Anterior cingulate cortex (tissue), 58 donors: ENCODE measurements around the gene ELAVL1.
A peak's percentile ranks its signal among the peaks of the same experiment; 100 is the strongest.
"Not testable (repeated sequence)": the region's sequence is repeated elsewhere in the genome, so short reads cannot be mapped to it uniquely, and the experiment has no call there.

Experiments
- DNase-seq, 58 donors: peaks; one replicate each; lab custom pipeline; 2025; lab: John Stamatoyannopoulos, UW

The ELAVL1 gene

DNA sequence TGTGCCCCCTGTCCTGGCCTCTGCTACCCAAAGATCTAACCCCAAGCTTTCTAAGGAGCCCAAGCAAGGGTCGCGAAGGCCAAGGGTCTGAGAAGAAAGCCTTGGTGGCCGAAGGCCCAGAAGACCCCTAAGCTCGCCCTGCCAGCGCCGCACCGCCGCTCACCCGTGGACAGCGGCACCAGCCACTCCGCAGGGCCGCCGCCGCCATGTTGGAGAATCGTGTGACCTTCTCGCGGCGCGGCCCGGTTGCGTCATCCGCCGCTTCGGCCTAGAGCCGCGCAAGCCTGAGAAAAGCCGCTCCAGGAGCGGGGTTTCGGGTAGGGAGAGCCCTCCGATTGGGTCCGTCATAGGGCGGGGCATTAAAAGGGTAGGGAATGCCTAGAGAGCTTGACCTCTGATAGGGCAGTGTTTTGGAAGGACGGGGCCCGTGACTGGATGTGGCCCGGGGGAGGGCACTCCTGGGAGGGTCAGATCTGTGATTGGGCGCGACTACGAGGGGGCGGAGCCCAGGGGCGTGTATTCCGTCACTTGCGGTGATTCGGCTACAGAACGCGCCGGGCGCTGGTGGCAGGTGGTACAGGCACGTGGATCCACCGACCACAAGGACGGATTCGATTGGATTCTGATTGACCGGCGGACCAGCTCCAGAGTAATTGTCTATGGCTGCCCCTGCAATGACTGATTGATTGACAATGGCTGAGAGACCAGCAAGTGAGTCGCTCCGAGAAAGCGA is 61.8 kb downstream of the ELAVL1 start, which contains the start of gene TIMM44:
TIMM44 (minus strand) TSS at position 223 of the 733 bp plus-strand sequence; CDS start at position 208, 15 bp downstream.
- DNase-seq = peak; percentile 86 to 100 (median 99)

DNA sequence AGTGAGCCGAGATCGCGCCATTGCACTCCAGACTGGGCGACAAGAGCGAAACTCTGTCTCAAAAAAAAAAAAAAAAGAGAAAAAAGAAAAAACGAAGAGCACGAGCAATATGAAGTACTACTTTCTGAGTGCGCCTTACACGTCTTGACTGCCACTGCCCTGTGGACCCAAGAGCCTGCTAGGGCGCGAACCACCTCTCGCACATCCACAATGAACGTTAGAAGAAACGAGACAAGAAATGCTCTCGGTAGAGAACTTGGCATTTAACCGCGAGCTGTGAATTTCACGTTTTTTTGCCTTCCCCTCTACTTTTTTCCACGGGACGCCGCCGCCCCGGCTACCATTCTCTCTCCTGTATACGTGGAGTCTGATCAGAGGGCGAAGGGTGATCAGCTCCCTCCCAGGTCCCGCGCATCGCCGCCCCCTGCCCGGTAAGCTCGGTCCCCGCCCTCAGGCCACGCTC is 62.4 kb downstream of the ELAVL1 start:
- DNase-seq = no peak

DNA sequence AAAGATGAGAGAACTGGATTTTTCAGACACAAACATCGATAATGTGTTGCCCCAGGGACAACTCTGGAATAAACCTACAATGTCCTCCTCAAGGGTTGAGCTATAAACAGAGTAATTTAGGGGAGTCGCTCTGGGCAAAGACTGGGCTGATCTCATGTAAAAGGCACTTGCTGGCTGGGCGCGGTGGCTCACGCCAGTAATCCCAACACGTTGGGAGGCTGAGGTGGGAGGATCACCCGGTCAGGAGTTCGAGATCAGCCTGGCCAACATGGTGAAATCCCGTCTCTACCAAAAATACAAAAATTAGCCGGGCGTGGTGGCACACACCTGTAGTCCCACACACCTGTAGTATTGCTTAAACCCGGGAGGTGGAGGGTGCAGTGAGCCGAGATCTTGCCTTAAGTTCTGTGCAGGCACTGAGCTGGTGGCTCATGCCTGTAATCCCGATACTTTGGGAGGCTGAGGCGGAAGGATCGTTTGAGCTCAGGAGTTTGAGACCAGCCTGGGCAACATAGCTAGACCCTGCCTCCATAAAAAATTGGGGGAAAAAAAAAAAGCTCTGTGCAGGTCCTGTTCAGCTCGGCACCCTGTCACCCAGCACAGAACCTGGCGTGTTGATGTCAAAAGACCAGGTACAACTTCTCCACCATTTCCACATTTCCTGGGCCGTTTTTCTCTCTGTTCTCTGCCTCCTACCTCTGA is 63.4 kb downstream of the ELAVL1 start:
- DNase-seq = no peak

DNA sequence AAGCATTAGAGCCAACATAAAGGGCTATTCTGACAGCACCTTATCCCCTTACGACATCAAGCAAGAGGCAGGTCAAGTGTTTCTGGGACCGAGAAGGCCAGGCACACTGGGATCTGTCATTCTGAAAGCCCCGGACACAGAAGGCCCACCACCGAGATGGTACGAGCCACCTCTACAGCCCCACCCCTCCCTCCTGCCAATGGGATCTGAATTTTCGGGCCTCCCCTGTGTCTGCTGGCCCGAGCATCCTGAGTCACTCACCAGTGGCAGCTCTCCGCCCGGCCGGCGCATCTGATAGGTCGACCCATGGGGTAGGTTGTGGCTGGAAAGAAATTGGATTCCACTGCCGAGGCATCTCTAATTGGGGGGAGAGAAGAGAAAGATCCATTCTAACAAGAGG is 64.6 kb downstream of the ELAVL1 start:
- no peak for DNase-seq

DNA sequence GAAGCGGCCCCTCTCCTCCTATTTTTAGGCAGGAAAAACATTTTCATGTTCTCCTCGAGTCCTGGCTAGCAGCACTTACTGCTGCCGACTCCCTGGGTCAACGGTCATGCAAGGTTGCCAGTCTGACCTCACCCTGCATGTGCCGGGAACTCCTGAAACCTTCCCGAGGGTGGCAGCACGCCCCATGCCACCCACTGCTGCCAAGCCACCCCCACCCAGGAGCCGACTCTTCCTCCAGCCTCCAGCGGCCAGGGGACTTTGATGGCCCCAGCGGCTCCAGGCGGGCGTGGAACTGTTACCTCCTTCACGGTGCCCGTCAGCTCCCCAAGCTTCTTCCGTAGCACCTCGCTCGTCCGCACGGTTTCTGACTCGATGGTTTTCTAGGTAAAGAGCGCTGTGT is 70.7 kb downstream of the ELAVL1 start:
- no peak for DNase-seq

DNA sequence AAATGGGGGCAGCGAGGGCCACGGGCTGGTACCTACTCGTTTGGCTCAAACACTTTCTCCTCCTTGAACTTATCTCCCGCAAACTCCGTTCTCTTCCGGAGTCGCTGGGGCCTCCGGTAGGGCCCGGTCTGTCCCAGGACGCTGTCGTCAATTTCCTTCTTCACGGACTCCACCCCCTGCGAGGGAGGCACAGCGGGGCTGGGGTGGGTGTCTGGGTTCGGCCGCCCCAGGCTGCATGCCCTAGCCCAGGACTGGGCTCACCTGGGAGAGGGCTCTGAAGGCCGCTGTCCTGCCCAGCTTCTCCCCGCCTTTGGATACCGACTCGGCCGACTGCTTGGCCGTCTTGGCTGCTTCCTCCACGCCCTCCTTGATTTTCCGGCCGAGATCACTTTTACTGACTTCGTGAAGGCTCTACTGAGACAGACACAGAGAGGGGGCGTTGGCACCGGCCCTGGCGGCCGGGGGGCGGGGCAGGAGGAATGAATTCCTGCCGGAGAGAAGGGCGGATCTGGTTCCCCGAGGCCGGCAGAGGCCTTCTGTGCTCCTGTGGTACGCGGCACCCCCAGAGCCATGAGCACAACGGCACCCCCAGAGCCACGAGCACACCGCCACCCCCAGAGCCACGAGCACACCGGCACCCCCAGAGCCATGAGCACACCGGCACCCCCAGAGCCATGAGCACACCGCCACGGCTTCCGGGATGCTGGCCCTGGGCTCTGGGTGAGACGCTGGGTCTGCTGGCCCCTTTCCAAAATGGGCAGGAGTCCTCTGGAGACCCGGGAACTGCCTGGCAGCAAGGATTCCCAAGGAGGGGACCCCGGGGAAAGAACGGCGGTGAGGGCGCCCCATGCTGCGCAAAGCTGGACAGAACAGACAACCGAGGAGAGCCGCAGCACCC is 71.4 kb downstream of the ELAVL1 start:
- DNase-seq = no peak

DNA sequence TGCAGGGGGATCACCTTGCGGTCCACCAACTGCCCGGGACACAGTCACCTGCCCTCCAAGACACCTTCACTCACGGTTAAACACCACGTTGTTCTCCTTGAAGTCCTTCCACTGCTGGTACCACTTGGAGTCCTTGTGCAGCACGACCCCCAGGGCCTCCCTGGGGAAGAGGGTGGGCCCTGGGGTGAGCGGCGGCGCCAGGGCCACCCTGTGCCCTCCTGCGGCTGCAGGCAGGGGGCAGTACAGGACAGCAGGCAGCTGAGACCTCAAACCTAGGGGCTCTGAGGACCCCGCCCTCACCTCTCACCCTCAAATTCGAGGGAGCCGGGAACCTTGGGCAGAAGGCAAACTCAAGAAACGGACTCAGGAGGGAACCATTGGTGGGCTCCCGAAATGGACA is 72.0 kb downstream of the ELAVL1 start:
- no peak for DNase-seq

DNA sequence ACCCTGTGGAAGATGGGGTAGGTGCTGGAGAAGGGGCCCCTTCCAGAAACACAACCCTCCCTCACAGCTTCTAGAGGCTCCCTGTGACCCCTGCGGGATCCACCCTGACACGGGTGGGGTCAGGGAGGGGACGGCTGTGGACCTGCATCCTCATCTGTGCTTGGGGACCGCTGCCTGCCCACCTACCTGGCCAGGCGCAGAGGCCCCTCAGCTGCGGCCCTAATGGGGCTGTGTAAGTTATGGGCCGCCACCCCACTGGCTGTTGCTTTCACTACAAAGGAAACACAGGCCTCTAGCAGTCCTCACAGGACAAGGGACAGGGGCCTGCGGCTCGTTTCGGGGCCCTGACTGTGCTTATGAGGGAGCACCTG is 72.5 kb downstream of the ELAVL1 start:
- DNase-seq = no peak

DNA sequence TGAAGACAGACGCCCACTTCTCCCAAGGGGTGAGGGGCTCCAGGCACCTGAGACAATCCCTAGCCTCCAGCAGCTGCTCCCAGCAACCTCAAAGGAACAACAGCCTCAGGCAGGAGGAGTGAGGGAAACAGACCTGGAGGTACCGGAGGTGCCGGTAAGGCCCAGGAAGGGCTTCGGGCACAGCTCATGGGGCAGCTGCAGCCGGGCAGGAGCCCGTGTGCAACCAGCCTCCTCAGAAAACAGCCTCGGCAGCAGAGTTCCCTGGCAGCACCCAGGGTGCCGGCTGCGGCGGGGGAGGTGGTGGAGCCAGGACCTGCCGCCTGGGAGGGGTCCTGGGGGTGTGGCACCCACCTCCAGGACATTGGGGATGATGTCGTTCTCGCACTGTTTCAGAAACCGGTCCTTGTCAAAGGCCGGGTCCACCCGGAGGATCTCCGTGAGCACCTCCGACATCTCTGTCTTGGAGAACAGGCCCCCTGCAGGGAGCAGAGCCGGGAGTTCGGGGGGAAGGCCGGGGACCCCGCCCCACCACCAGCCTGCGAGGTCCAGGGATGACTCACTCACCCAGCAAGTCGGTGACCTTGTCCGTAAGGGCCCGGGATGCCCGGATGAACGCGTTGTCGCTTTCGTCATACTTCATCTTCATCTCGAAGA is 73.0 kb downstream of the ELAVL1 start:
- DNase-seq = no peak

DNA sequence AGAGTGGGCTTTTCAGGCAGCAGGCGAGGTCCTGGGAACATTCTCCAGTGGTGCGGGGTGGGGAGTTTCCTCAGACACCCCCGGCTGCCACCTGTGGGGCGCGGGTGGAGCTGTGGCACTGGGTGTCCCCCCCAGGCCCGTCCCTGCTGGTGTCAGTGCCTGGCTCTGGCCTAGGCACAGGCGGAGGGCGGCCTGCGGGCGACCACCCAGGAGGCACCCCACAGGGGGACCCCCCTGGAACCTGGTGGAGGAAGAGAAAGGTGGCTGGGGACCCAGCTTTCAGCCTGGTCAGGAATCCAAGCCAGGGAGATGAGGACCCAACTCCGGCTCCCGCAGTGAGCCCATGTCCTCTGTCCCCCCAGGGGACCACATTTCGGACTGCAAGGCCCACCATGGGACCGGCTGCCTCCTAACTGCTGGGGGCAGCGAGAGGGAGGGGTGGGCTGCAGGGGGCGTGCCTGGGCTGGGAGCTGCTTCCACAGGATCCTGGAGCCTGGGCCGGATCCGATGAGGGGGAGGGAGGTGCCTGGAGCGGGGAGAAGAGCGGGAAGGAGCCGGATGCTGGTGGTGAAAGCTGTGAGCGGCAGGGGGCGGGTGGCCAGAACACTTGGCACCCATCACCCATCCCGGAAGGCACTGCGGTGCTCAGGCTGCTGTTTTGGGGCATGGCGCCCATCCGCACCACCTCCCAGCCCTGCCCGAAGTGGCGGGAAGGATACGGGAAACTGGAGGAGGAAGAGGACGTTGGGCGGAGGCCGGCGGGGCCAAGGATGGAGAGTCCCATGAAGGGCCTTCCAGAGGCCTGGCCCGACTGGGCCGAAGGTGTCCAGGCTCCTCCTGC is 74.0 kb downstream of the ELAVL1 start:
- peak in 23 of 58 donors; percentile 8 to 51 (median 29) for DNase-seq

DNA sequence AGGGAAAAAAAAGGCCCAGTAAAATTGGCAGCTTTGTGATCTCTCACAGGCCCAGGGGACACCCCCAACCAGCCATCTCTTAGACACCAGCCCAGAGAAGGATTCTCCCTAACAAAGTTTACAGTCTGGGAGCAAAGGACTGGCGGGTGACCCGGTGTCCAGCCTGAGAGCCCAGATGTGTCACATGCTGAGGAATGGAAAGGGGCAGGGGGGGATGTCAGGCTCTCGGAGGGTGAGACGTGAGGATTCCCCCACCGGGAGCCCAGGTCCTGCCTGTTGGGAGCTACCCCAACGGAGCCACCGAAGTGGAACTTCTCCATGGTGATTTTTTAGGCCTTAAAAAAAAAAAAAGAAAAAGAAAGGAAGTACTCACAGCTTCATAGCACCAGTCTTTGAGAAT is 74.7 kb downstream of the ELAVL1 start:
- peak in 1 of 58 donors; percentile 8 for DNase-seq

DNA sequence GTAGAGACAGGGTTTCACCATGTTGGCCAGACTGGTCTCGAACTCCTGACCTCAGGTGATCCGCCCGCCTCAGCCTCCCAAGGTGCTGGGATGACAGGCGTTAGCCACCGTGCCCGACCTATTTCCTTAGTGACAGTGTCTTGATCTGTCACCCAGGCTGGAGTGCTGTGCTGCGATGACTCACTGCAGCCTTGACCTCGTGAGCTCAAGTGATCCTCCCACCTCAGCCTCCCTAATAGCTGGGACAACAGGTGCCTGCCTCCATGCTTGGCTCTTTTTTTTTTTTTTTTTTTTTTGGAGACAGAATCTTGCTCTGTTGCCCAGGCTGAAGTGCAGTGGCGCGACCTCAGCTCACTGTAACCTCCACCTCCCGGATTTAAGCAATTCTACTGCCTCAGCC is 75.4 kb downstream of the ELAVL1 start:
- DNase-seq = not testable (repeated sequence)

DNA sequence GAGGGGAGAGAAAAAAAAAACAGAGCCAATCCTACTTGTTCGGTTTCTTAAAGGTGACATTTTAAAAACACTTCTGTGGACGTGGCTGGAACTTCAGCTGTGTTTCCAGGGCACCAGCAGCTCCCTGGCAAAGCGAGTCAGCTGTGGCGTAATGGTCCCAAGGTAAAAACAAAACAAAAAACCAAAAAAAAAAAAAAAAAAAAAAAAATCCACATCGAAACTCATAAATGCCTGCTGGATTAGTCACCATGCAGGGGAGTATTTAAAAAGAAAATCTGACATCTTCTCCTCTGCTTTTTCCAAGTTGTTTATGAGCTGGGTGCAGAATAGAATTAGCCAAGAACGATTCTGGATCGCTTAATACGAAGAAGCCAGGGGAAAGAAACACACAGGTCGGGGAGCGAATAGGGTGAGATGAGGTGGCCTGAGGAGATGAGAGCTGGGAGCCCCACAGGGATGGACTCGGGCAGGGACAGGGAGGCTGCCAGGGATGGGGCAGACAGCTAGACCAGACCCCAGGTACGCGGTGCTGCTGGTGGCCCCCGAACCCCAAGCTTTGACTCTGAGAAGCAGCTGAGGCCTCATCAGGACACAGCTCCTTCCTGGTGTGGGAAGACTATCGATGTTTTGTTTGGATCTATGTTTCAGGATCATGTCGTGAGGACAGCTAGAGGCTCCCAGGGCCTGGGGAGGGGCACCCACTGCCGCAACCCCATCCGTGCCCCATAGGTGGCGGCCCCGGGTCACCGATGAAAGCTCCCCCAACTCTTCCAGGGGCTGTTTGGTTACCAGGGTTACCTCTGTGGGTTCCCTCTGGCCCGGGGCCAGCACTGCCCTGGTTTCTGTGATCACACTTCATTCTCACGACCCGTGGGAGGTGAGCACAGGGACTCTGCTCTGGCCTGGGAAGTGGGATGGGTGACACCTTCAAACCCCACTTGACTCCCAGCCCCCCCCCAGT is 76.4 kb downstream of the ELAVL1 start:
- DNase-seq = peak in 3 of 58 donors; percentile 18 to 44 (median 31)

DNA sequence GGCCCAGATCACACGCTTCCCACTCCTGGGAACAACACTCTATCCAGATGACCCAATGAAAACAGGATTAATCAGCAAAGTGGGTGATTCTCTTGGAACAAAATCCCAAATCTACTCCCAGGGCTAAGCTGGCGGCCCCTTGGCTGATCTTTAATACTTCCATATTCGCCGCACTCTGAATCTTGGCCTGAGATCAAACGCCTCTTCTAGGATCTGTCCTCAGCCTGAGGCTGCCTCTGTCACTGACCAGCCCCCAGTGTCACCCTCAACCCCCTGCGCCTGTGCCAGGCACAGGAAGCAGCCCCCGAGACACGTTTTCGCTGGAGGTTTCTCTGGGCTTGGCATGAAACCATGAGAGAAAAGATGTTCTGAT is 77.1 kb downstream of the ELAVL1 start:
- DNase-seq = peak in 3 of 58 donors; percentile 20 to 35 (median 28)

DNA sequence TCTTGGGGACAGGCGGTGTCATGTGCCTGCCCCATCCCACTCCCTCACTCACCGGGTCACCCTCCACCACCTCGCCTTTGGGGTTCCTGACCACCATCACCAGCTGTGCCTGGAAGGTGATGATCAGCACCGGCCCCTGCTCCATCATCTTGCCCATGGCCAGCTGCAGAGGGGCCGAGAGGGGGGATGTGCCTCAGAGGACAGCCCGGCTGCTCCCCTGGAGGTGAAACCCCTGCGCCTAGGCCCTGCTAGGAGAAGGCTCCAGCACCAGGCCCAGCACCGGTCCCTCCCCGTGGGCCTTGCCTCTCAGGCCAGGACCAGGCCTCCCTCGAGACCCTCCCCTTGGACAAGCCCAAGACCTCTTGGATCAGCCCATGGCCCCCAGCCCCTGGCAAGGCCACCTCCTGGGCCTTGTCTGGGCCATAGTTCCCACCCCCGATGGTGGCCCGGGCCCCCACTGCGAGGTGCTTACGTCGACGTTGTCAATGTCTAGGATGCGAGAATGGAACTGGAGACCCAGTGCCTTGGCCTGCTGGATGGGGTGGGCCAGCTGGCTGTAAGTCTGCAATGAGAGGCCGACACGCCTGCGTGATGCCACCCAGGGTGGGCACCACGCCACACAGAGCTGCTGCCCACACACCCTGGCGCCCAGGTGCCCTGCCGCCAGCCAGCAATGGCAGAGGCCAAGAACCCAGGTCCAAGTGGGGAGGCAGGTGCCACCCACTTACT is 77.7 kb downstream of the ELAVL1 start:
- peak in 1 of 58 donors; percentile 35 for DNase-seq

DNA sequence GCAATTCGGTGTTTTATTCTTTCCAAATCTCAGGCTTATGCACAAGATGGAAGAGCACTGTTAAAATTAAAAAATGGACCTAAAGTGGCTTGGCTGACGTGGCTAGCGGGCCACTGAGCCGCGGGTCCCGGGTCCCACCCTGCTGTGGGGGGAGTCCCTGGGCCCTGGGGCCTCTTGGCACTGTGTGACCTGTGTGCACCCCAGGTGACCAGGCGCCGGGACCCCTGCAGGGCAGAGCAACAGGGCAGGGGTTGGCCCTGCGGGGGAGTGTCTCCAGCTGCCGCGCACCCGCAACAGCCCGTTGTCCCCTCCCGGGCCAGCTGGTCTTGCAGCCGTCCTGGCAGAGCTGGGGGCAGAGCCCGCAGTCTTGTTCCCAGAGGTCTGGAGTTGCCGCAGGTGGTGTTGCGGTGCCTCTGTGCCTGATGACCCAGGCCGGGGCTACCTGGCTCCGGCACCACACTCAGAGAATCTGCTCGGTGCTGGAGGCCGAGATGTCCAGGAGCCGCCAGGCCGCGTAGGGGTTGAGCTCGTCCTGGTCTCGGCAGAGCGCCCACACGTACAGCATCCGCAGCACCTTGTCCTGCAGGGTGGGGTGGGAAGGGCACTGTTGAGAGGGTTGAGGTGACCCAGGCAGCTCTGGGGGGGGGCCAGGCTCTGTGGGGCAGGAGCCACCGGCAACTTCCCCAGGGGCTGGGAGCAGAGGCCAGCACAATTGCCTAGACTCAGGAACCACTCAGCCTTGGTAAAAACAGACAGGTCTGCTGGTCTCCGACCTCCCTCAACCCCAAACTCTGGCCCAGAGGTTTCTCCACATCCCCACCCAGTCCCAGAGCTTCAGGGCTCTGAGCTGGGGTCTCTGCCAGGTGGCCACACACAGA is 78.5 kb downstream of the ELAVL1 start:
- no peak for DNase-seq
